Fibroblast of mammary gland (primary cell): ENCODE results near the gene PLLP.

Experiments used
- DNase-seq: peaks from one replicate; pipeline ENCODE4 v3.0.0-alpha.2; 2010; ENCODE audit warnings: low read depth
- H3K4me3 ChIP-seq: 2 replicates; pipeline ENCODE4 v1.5.1; 2011; ENCODE audit warnings: low read depth, mild to moderate bottlenecking, low read length, moderate library complexity; ENCODE audit not compliant: control insufficient read depth
- TF ChIP-seq, protein P1 (sequence below): conservative IDR thresholded peaks from 2 replicates; pipeline ENCODE4 v1.5.1; 2011; ENCODE audit warnings: low read depth, low read length, inconsistent platforms; ENCODE audit not compliant: control insufficient read depth, insufficient read depth

The PLLP gene

DNA sequence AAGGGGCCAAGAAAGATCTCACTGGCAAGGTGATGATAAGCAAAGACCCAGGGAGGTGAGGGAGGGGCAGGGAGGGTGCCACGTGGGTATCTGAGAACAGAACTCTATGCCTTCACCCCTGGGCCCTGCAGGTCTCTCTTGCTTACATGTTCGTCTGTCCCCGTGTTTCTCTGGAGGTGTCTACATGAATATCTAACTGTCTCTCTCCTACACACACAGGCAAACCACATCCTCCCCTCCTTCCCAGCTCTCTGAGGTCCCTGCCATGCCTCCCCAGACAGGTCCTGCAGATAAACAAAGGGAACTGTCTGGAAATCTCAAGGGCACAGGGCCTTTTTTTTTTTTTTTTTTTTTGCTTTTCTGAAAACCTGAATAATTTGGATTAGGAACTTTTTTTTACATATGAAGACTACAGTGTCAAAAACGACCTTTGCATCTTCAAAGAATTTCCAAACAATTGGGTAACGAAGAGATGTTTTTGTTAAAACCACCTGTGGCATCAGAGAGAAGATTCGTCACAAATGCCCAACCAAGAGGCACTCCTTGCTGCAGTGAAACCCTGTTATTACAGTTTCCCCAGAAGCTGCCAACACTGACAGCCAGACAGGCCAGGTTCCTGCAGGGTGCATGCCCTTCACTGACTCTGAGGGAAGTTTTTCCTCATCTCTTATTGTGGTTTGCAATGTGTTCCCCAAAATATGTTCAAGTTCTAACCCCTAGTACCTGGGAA, 17.8 kb downstream of the PLLP start:
- TF ChIP-seq, protein P1, sequence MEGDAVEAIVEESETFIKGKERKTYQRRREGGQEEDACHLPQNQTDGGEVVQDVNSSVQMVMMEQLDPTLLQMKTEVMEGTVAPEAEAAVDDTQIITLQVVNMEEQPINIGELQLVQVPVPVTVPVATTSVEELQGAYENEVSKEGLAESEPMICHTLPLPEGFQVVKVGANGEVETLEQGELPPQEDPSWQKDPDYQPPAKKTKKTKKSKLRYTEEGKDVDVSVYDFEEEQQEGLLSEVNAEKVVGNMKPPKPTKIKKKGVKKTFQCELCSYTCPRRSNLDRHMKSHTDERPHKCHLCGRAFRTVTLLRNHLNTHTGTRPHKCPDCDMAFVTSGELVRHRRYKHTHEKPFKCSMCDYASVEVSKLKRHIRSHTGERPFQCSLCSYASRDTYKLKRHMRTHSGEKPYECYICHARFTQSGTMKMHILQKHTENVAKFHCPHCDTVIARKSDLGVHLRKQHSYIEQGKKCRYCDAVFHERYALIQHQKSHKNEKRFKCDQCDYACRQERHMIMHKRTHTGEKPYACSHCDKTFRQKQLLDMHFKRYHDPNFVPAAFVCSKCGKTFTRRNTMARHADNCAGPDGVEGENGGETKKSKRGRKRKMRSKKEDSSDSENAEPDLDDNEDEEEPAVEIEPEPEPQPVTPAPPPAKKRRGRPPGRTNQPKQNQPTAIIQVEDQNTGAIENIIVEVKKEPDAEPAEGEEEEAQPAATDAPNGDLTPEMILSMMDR, result no peak
- H3K4me3 ChIP-seq, result no peak overlapping the region
- no peak for DNase-seq

DNA sequence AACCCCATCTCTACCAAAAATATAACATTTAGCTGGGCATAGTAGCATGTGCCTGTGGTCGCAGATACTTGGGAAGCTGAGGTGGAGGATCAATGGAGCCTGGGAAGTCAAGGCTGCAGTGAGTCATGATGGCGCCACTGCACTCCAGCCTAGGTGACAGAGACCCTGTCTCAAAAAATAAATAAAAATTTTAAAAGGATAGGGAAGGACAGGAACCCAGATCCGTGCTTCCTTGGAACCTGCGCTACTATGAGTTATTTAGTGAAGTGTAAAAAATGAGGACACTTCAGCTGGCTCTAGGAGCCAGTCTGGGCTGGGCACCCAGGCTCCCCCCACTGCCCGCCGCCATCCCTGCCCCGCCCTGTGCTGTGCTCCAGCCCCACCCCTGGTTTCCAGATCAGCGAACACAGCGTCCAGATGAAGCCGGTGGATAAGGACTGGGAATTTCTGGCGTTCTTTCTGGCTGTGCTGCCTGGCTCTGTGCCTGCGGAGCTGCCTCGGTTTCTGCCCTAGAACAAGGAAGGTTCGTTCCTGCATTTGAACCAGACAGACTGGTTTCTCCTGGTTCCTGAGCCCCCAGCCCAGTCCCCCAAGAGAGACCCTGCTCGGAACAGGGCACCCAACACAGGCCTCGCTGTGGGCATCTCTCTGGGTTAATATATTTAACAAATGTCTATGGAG, 18.5 kb downstream of the PLLP start:
- no peak overlapping the region for H3K4me3 ChIP-seq
- peak; percentile 20 for DNase-seq
- TF ChIP-seq, protein P1, result no peak

DNA sequence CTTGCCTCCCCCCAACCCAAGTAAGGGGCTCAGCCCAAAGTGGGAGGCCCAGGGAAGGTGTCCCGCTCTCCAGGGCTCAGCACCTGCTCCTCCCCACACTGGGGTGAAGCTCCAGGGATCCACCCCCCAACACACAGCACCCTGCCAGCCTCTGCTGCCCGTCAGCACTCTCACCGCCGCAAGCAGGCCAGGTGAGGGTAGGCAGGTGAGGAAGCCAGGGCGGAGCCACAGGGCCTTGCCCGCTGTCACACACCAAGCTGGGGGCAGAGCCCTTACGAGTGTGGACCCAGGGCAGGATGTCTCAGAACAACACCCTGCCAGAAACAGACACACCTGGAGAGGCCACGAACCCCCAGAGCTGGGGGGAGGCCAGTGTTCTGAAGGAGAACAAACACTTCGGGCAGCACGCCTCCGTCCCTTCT, 19.5 kb downstream of the PLLP start:
- H3K4me3 ChIP-seq, result no peak overlapping the region
- DNase-seq, result no peak
- TF ChIP-seq, protein P1, result no peak

DNA sequence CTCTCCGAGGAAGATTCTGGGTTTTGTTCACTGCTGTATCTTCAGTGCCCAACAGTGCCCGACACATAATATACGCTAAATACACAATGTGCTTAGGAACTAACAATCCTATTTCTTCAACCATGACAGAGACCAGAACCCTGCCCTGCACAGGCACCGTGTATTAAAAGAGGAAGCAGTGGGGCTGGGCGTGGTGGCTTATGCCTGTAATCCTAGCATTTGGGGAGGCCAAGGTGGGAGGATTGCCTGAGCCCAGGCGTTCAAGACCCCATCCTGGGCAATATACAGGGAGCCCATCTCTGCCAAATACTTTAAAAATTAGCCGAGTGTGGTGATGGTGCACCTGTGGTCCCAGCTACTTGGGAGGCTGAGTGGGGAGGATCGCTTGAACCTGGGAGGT, 20.1 kb downstream of the PLLP start:
- no peak for DNase-seq
- no peak overlapping the region for H3K4me3 ChIP-seq

DNA sequence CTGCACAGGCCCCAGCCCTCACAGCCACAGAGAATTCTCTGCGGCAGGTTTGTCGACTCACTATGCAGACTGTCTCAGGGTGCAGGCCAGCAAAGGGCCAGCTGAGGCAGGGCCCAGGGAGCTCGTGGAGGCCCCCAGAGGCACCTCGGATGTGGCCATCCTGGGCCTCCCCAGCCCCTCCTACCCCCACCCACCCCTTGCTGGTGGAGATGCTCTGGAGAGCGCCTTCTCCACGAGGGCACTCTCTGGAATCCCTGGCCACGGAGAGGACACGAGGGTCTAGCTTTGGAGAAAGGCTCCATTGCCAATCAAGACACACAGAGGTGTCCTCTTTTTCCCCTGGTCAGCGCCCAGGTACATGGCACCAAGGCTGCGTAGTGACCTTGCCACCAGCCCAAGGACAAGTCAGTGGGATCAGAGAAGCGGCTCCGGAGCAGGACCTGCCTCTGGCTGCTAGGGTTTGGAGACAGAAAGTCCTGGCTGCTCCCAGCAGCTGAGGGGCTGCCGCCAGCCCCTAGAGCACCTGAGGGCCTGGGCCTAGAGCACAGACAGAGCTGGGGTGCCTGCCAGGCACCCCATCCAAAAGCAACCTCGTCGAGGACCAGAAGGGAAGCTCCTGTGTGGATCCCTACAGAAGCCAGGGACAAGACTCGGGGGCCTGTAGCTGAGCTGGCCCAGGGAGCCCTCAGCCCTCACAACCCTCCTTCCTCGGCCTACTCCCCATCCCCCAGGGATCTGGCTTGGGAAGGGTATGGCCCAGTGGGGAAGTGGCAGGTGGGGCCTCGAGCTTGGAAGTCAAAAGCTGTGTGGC, 20.7 kb downstream of the PLLP start:
- no peak overlapping the region for H3K4me3 ChIP-seq
- DNase-seq, result no peak
- TF ChIP-seq, protein P1, result no peak

More for the DNA sequence above, 20.1 kb downstream of the PLLP start:
- TF ChIP-seq, protein P1, result no peak

DNA sequence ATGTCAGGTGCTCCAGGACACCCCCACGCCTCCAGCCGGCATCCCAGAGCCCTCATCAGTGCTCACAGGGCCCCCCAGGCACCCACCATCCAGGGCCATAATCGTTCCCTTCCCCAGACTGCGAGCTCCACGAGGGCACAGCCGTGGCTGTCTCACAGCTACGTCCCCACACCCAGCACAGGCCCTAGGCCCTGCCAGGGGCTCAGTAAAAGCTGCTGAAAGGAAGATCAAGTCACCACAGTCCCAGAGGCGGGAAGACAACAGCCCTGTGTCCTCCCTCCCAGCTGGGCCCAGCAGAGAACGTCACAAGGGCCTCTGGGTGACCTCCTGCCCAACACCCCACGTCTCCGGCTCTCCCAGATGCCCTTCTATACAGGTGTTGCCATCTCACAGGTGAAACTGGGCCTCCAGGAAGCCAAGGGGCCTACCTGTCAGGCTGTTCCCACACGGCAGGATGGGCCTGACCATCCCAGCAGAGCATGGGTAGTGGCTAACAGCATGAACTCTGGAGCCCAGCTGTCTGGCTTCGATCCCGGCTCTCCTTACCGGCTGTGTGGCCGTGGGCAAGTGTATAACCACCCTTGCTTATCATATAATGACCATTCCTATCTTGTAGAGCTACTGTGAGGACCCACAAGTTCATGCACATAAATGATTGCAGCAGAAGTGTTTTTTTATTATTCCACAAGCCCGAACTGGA, 21.5 kb downstream of the PLLP start:
- H3K4me3 ChIP-seq, result no peak overlapping the region
- TF ChIP-seq, protein P1, result no peak
- no peak for DNase-seq
